OCI-LY3 (cell line): ENCODE data around the gene RASL12.

Experiments used
- H2AFZ ChIP-seq: fragments of 200-600, 300-600 bp; shearing (Covaris generic); 2 replicates; pipeline ENCODE4 v1.6.0; 2014; ENCODE audit warnings: antibody characterized with exemption, low read depth, low read length
- H3K27ac ChIP-seq: fragments of 200-600, 300-600 bp; sonication (generic); 2 replicates; pipeline ENCODE4 v1.5.1; 2014; ENCODE audit warnings: mild to moderate bottlenecking, low read length, moderate library complexity, mixed read lengths
- H3K27me3 ChIP-seq: fragments of 200-600, 300-600 bp; sonication (generic); 2 replicates; pipeline ENCODE4 v1.6.1; 2014; ENCODE audit warnings: low read depth, low read length, mixed read lengths
- H3K36me3 ChIP-seq: fragments of 200-600, 300-600 bp; sonication (generic); replicated peaks from 2 replicates; pipeline ENCODE3; 2014; ENCODE audit warnings: low read depth, low read length, mixed read lengths
- H3K4me1 ChIP-seq: fragments of 300-600, 200-600 bp; sonication (generic); 2 replicates; pipeline ENCODE4 v1.6.1; 2014; ENCODE audit warnings: low read length, mixed read lengths
- H3K4me2 ChIP-seq: fragments of 200-600, 300-600 bp; sonication (generic); 2 replicates; pipeline ENCODE4 v1.6.1; 2014; ENCODE audit warnings: low read length, mixed read lengths
- H3K4me3 ChIP-seq: fragments of 300-600, 200-600 bp; sonication (generic); 2 replicates; pipeline ENCODE4 v1.5.1; 2014; ENCODE audit warnings: antibody characterized with exemption, mild to moderate bottlenecking, low read length, moderate library complexity
- H3K79me2 ChIP-seq: fragments of 300-600, 200-600 bp; shearing (Covaris generic); 2 replicates; pipeline ENCODE4 v1.6.1; 2014; ENCODE audit warnings: mild to moderate bottlenecking, low read length, mixed read lengths
- H3K9ac ChIP-seq: fragments of 300-600, 200-600 bp; shearing (Covaris generic); 2 replicates; pipeline ENCODE4 v1.6.0; 2014; ENCODE audit warnings: mild to moderate bottlenecking, low read length, moderate library complexity
- H3K9me3 ChIP-seq: fragments of 200-600, 300-600 bp; shearing (Covaris generic); 2 replicates; pipeline ENCODE4 v1.6.1; 2014; ENCODE audit warnings: low read length, mixed read lengths; ENCODE audit not compliant: insufficient read depth
- H4K20me1 ChIP-seq: fragments of 200-600, 300-600 bp; sonication (generic); 2 replicates; pipeline ENCODE4 v1.6.1; 2016; ENCODE audit warnings: low read length, mixed read lengths; ENCODE audit not compliant: insufficient read depth
- EZH2phosphoT487 ChIP-seq: fragments of 200-600 bp; shearing (Covaris generic); IDR thresholded peaks from 2 replicates; pipeline ENCODE4 v1.6.1; 2018; ENCODE audit warnings: antibody characterized with exemption, mixed run types, low read depth
- TF ChIP-seq, protein P1 (sequence below): fragments of 200-600, 300-600 bp; sonication (generic); IDR thresholded peaks from 2 replicates; pipeline ENCODE4 v1.5.1; 2014; ENCODE audit warnings: antibody characterized with exemption, low read length, low read depth

RASL12 gene

DNA sequence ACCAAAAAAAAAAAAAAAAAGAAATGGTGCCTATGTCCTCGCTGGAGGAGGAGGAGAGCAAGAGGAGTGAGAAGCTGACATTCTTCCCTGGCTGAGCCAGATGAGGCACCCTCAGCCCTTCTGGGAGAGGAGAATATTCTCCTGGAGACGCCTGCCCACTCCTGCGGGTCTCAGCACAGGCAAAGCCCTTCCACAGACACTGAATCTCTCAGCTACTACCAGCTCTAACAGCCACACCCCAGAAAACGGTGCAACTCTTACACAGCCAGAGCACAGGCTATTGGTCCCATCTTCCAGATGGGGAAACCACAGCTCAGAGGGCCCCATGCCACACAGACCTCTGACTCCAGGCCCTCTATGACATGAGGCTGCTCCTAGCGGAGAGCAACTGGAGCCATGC, 5.7 kb downstream of the RASL12 start:
- H3K4me3 ChIP-seq: no peak overlapping the region
- no peak overlapping the region for H3K4me2 ChIP-seq
- 0 out of 2 replicates have a peak, but pooled peaks cover 9% of the 10 kb centered on the region for H3K27me3 ChIP-seq
- H4K20me1 ChIP-seq: no peaks in the 10 kb centered on the region
- no peak overlapping the region for H3K9ac ChIP-seq
- H3K36me3 ChIP-seq: no peaks in the 10 kb centered on the region
- no peak overlapping the region for H3K27ac ChIP-seq
- H3K79me2 ChIP-seq: no peaks in the 10 kb centered on the region
- TF ChIP-seq EZH2phosphoT487: no peak
- TF ChIP-seq, protein P1, sequence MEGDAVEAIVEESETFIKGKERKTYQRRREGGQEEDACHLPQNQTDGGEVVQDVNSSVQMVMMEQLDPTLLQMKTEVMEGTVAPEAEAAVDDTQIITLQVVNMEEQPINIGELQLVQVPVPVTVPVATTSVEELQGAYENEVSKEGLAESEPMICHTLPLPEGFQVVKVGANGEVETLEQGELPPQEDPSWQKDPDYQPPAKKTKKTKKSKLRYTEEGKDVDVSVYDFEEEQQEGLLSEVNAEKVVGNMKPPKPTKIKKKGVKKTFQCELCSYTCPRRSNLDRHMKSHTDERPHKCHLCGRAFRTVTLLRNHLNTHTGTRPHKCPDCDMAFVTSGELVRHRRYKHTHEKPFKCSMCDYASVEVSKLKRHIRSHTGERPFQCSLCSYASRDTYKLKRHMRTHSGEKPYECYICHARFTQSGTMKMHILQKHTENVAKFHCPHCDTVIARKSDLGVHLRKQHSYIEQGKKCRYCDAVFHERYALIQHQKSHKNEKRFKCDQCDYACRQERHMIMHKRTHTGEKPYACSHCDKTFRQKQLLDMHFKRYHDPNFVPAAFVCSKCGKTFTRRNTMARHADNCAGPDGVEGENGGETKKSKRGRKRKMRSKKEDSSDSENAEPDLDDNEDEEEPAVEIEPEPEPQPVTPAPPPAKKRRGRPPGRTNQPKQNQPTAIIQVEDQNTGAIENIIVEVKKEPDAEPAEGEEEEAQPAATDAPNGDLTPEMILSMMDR: no peak
- H3K9me3 ChIP-seq: no peaks in the 10 kb centered on the region
- H2AFZ ChIP-seq: no peak overlapping the region
- H3K4me1 ChIP-seq: no peaks in the 10 kb centered on the region; the same call in 1 of the 2 replicates

DNA sequence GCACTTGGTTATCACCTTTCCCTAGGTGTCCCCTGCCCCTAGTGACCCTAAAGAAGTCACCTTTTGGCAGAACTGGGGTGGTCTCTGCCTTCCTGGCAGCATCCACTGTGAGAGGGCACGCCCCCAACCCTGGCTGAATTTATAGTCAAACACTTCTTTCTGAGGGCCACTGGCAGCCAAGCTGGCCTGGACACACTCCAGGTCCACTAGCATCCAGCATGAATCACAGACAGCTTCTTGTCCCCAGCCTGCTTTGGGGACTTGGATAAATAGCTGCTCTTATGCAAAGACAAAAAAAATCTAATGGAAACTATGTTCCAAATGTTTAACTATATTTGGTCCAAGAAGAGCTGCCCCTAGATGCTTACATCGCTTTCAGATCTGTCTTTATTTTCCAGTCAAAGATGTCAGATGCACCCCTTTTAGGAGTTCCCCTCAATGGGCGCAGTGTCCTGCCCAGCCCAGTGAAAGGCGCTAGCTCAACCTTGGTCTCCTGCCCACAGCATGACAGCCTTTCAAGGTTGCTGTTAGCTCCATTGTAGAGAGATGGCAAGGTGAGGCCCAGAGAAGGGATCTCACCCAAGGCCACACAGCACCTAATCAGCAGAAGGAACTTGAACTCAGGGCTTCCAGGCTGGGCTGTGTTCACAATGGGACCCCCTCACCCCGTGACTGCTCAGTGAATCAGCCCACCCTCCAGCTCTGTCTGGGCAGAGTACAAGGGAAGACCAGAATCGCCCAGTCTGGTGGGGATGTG, 7.0 kb downstream of the RASL12 start:
- TF ChIP-seq, protein P1: no peak
- no peak for TF ChIP-seq EZH2phosphoT487

GRCh38 chr15:65059931-65060596, 7.7 kb downstream of the RASL12 start:
- no peak overlapping the region for H2AFZ ChIP-seq
- H3K4me3 ChIP-seq: no peak overlapping the region

More for the DNA sequence above, 7.0 kb downstream of the RASL12 start:
- H3K9me3 ChIP-seq: no peaks in the 10 kb centered on the region
- H3K9ac ChIP-seq: no peak overlapping the region
- no peaks in the 10 kb centered on the region for H3K79me2 ChIP-seq
- H3K36me3 ChIP-seq: no peaks in the 10 kb centered on the region
- no peak overlapping the region for H3K4me3 ChIP-seq
- H4K20me1 ChIP-seq: no peaks in the 10 kb centered on the region
- no peaks in the 10 kb centered on the region; the same call in 1 of the 2 replicates for H3K4me1 ChIP-seq
- H3K4me2 ChIP-seq: no peak overlapping the region
- 0 out of 2 replicates have a peak, but pooled peaks cover 4% of the 10 kb centered on the region for H3K27me3 ChIP-seq
- no peak overlapping the region for H2AFZ ChIP-seq
- no peak overlapping the region for H3K27ac ChIP-seq

DNA sequence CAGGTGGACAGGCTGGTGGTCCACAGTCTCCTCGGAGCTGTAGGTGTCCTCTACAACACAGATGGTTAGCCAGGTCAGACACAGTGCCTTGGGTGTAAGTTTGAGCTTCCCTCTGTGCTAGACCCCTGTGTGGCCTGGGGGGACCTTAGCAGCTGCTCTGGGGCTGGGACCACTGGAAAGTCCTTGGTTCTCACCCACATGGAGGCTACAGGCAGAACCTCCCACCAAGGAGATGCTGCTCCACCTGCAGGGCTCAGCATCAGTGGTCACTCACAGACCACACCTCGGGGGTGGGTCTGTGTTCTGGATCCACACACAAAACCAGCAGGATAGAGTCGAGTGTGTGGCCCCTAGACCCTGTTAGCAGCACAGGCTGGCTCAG, 8.4 kb downstream of the RASL12 start:
- no peak overlapping the region for H3K9ac ChIP-seq
- no peaks in the 10 kb centered on the region; the same call in 1 of the 2 replicates for H3K4me1 ChIP-seq
- no peaks in the 10 kb centered on the region for H3K27me3 ChIP-seq
- H3K9me3 ChIP-seq: no peaks in the 10 kb centered on the region
- H3K36me3 ChIP-seq: no peaks in the 10 kb centered on the region
- no peaks in the 10 kb centered on the region for H4K20me1 ChIP-seq
- H3K27ac ChIP-seq: no peak overlapping the region
- H3K4me2 ChIP-seq: no peak overlapping the region
- H3K4me3 ChIP-seq: no peak overlapping the region
- H2AFZ ChIP-seq: no peak overlapping the region
- H3K79me2 ChIP-seq: no peaks in the 10 kb centered on the region
- TF ChIP-seq EZH2phosphoT487: no peak
- TF ChIP-seq, protein P1: no peak

More at GRCh38 chr15:65059931-65060596, 7.7 kb downstream of the RASL12 start:
- TF ChIP-seq, protein P1: no peak
- no peak for TF ChIP-seq EZH2phosphoT487
- H3K79me2 ChIP-seq: no peaks in the 10 kb centered on the region
- no peak overlapping the region for H3K4me2 ChIP-seq
- 0 out of 2 replicates have a peak, but pooled peaks cover 2% of the 10 kb centered on the region for H3K27me3 ChIP-seq
- H3K9me3 ChIP-seq: no peaks in the 10 kb centered on the region
- H3K36me3 ChIP-seq: no peaks in the 10 kb centered on the region
- no peaks in the 10 kb centered on the region; the same call in 1 of the 2 replicates for H3K4me1 ChIP-seq
- H3K9ac ChIP-seq: no peak overlapping the region
- no peaks in the 10 kb centered on the region for H4K20me1 ChIP-seq
- H3K27ac ChIP-seq: no peak overlapping the region
